Fibroblast of lung (primary cell): ENCODE measurements around the gene FANK1.

ENCODE experiments used
- EZH2 ChIP-seq: IDR thresholded peaks from 2 replicates; pipeline ENCODE4 v1.5.1; 2012; ENCODE audit warnings: low read length, control low read depth, mild to moderate bottlenecking; ENCODE audit errors: missing control alignments
- TF ChIP-seq, protein P1 (sequence below), 2 donors: IDR thresholded peaks in 1 of 2; conservative IDR thresholded peaks in 1 of 2; 1 replicate in 1 of 2; 2 replicates in 1 of 2; pipeline ENCODE4 v1.5.1; 2011 to 2012; ENCODE audit warnings: low read length in 2 of 2, control low read depth in 1 of 2, inconsistent platforms in 1 of 2, low read depth in 1 of 2, mild to moderate bottlenecking in 1 of 2

GRCh38 chr10:125882596-125882995, 13.8 kb upstream of the FANK1 start:
- TF ChIP-seq, protein P1, sequence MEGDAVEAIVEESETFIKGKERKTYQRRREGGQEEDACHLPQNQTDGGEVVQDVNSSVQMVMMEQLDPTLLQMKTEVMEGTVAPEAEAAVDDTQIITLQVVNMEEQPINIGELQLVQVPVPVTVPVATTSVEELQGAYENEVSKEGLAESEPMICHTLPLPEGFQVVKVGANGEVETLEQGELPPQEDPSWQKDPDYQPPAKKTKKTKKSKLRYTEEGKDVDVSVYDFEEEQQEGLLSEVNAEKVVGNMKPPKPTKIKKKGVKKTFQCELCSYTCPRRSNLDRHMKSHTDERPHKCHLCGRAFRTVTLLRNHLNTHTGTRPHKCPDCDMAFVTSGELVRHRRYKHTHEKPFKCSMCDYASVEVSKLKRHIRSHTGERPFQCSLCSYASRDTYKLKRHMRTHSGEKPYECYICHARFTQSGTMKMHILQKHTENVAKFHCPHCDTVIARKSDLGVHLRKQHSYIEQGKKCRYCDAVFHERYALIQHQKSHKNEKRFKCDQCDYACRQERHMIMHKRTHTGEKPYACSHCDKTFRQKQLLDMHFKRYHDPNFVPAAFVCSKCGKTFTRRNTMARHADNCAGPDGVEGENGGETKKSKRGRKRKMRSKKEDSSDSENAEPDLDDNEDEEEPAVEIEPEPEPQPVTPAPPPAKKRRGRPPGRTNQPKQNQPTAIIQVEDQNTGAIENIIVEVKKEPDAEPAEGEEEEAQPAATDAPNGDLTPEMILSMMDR (conservative IDR thresholded peaks at IDR 0.05 in 1 of 2, IDR thresholded peaks at IDR 0.05 in 1 of 2; ENCODE audit: low read depth in 1 of 2, low read length in 2 of 2), result no peak
- no peak for TF ChIP-seq EZH2
